ENCODE results near the gene ZSCAN5A. TPM values are rescaled to one million over a fixed set of nuclear protein-coding genes. Genes with fewer than 3 reads are reported as not detected.

The ZSCAN5A gene
- total RNA-seq, 1 donor from 2014 or later = 14.8 TPM

GRCh38 chr19:56306016-56306415 is 8.6 kb downstream of the ZSCAN5A start:
- H3K9me3 ChIP-seq = no peaks in the 10 kb centered on the region
- intact Hi-C loops (cut with DNase I) = no loop called here
- H3K36me3 ChIP-seq = no peaks in the 10 kb centered on the region
- peak overlapping the region; percentile 81 for H3K27ac ChIP-seq
- ATAC-seq (no peak), DNase-seq (no peak)
- peaks cover 6% of the 10 kb centered on the region for H3K4me1 ChIP-seq
- H3K27me3 ChIP-seq = no peaks in the 10 kb centered on the region
- TF ChIP-seq CTCF (IDR thresholded peaks at IDR 0.05) = no peak
- H3K4me3 ChIP-seq = peak overlapping the region; percentile 16

GRCh38 chr19:56304243-56304642 is 10.4 kb downstream of the ZSCAN5A start:
- no peak for DNase-seq
- TF ChIP-seq CTCF (IDR thresholded peaks at IDR 0.05) = no peak
- no peaks in the 10 kb centered on the region for H3K27me3 ChIP-seq
- no peak overlapping the region for H3K27ac ChIP-seq
- no peaks in the 10 kb centered on the region for H3K36me3 ChIP-seq
- peaks cover 3% of the 10 kb centered on the region for H3K4me1 ChIP-seq
- intact Hi-C loops (cut with DNase I) = no loop called here
- H3K4me3 ChIP-seq = no peak overlapping the region
- ATAC-seq = no peak
- no peaks in the 10 kb centered on the region for H3K9me3 ChIP-seq

- Histone ChIP-seq H3K9me3 (no peaks in the 10 kb centered on the region), H3K4me3 (no peak overlapping the region), H3K4me1 (peaks cover 3% of the 10 kb centered on the region), H3K36me3 (no peaks in the 10 kb centered on the region), H3K27ac (peak overlapping the region; percentile 42), H3K27me3 (no peaks in the 10 kb centered on the region)
- no peak for TF ChIP-seq CTCF (IDR thresholded peaks at IDR 0.05)
- DNase-seq (no peak), ATAC-seq (peak; percentile 67)
- intact Hi-C loops (cut with DNase I) = no loop called here
These were observed 12.6 kb downstream of the ZSCAN5A start for GRCh38 chr19:56301886-56302620.

- DNase-seq (no peak), ATAC-seq (no peak)
- intact Hi-C loops (cut with DNase I) = no loop called here
- H3K9me3 ChIP-seq = no peaks in the 10 kb centered on the region
- peaks cover 3% of the 10 kb centered on the region for H3K4me1 ChIP-seq
- no peaks in the 10 kb centered on the region for H3K36me3 ChIP-seq
- peak overlapping the region; percentile 42 for H3K27ac ChIP-seq
- no peak for TF ChIP-seq CTCF (IDR thresholded peaks at IDR 0.05)
- H3K27me3 ChIP-seq = no peaks in the 10 kb centered on the region
- H3K4me3 ChIP-seq = no peak overlapping the region
These were observed 13.5 kb downstream of the ZSCAN5A start for GRCh38 chr19:56301155-56301554.

- intact Hi-C loops (cut with DNase I) = no loop called here
- H3K4me1 ChIP-seq = peaks cover 3% of the 10 kb centered on the region
- no peak overlapping the region for H3K4me3 ChIP-seq
- ATAC-seq = no peak
- DNase-seq = no peak
- peaks cover 4% of the 10 kb centered on the region for H3K36me3 ChIP-seq
- no peak overlapping the region for H3K27ac ChIP-seq
- no peaks in the 10 kb centered on the region for H3K27me3 ChIP-seq
- TF ChIP-seq CTCF (IDR thresholded peaks at IDR 0.05) = no peak
- H3K9me3 ChIP-seq = no peaks in the 10 kb centered on the region
These were observed 15.0 kb downstream of the ZSCAN5A start for GRCh38 chr19:56299688-56300087.

All from upper lobe of right lung (tissue), 1 donor.